AG09309 (cell line): ENCODE data around the gene OR2V2.

Source experiments
- DNase-seq: peaks from one replicate; pipeline ENCODE4 v3.0.0-alpha.2; 2010; ENCODE audit warnings: low read depth
- H3K4me3 ChIP-seq: 2 replicates; pipeline ENCODE4 v1.5.1; 2011; ENCODE audit warnings: mild to moderate bottlenecking, low read depth, low read length, moderate library complexity; ENCODE audit not compliant: control insufficient read depth
- TF ChIP-seq, protein P1 (sequence below): IDR thresholded peaks from 2 replicates; pipeline ENCODE4 v1.5.1; 2011; ENCODE audit warnings: mild to moderate bottlenecking, low read depth, low read length, inconsistent platforms; ENCODE audit not compliant: insufficient read depth, control insufficient read depth; ENCODE audit errors: missing control alignments

Gene OR2V2

GRCh38 chr5:181138258-181138657, 9.1 kb upstream of the OR2V2 start:
- DNase-seq, result no peak
- TF ChIP-seq, protein P1, sequence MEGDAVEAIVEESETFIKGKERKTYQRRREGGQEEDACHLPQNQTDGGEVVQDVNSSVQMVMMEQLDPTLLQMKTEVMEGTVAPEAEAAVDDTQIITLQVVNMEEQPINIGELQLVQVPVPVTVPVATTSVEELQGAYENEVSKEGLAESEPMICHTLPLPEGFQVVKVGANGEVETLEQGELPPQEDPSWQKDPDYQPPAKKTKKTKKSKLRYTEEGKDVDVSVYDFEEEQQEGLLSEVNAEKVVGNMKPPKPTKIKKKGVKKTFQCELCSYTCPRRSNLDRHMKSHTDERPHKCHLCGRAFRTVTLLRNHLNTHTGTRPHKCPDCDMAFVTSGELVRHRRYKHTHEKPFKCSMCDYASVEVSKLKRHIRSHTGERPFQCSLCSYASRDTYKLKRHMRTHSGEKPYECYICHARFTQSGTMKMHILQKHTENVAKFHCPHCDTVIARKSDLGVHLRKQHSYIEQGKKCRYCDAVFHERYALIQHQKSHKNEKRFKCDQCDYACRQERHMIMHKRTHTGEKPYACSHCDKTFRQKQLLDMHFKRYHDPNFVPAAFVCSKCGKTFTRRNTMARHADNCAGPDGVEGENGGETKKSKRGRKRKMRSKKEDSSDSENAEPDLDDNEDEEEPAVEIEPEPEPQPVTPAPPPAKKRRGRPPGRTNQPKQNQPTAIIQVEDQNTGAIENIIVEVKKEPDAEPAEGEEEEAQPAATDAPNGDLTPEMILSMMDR, result no peak
- H3K4me3 ChIP-seq, result no peak overlapping the region

- no peak overlapping the region for H3K4me3 ChIP-seq
- TF ChIP-seq, protein P1, result no peak
- no peak for DNase-seq
Measured at GRCh38 chr5:181140766-181141165, 6.6 kb upstream of the OR2V2 start.

DNA sequence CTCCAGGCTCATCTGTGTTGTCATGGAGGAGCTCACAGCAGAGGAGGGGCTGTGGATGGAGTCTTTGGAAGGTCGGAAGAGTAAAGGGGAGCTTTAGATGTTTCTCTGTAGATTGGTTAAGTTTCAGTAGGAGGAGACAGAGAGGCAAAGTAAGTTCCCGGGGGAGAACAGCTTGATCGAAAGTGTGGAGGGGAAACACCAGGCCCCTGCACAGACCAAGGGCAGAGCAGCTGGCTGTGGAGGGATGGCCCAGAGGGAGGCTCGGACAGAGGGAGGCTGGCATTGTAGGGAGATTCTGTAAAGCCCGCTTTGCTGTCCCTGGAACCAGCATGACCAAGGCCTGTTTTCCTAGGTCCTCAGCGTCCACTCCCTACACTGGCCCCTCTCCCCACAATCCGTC, 5.3 kb upstream of the OR2V2 start:
- TF ChIP-seq, protein P1, result no peak
- DNase-seq, result no peak
- no peak overlapping the region for H3K4me3 ChIP-seq

DNA sequence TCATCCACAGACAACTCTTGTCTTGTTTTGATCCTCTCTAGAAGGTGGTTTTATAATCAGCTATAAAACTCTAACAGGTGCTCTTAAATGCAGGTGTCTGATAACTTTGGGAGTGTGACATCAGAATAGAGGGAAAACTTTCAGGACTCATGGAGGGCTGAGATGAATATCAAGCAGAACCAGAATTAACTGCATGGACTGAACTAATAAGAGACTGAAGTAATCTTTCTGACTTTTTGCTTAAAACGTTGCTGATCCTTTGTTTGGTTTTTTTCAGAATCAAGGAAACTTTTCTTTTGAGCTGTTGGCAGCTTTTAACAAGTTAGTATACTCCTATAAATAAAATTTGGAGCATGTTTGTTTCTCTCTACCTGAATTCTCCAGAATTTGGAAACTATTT, 2.3 kb upstream of the OR2V2 start:
- DNase-seq, result no peak
- TF ChIP-seq, protein P1, result no peak
- H3K4me3 ChIP-seq, result no peak overlapping the region

DNA sequence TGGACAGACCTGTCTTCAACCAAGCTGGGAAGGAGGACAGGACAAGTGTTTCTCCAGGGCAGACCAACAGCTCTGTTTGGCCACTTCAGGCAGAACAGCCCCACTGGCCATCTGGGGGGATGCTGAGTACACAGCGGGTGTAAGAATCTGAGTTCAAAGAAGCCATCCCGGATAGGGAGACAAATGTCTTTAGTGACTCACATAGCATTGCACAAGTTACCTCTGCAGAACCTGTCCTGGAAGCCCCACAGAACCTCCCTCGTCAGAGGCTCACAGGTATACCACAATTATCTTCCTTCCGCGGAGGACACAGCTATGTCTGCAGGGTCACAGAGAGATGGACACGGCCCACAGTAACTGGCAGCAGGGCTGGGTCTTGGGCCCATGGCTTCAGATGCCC, 2.0 kb downstream of the OR2V2 start:
- TF ChIP-seq, protein P1, result no peak
- DNase-seq, result no peak
- H3K4me3 ChIP-seq, result no peak overlapping the region

- TF ChIP-seq, protein P1, result no peak
- DNase-seq, result no peak
Measured at GRCh38 chr5:181149806-181150733, 2.7 kb downstream of the OR2V2 start.

More at GRCh38 chr5:181149806-181150733, 2.7 kb downstream of the OR2V2 start:
- H3K4me3 ChIP-seq, result no peak overlapping the region
